GM12892 (cell line): Measurements from ENCODE around the gene OR1D5.

Source experiments
- POLR2A ChIP-seq: IDR thresholded peaks from 2 replicates; pipeline ENCODE4 v1.6.1; 2011; ENCODE audit warnings: low read depth, low read length, control low read depth
- POLR2AphosphoS5 ChIP-seq: IDR thresholded peaks from 2 replicates; pipeline ENCODE4 v1.6.1; 2011; ENCODE audit warnings: low read depth, low read length, control low read depth
- TAF1 ChIP-seq: IDR thresholded peaks from 2 replicates; pipeline ENCODE4 v1.6.1; 2011; ENCODE audit warnings: low read depth, mild to moderate bottlenecking, control low read depth, low read length, borderline replicate concordance

DNA sequence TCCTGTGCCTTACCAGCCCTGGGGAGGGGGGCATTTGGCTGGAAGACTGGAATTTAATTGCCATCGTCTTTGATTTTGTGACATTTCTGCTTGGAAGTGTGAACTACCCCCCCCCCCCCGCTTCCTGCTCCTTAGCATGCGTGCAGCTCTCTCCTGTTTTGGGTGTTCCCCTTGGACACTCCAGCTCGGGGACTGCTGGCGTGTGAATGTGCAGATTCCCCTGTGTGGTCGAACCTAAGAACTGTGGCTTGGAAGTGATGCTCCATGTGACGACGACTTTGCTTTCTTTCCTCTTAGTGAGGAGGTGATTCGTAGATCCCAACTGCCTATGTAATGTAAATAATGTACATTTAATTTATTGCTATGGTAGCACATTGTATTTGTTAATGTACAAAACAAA lies 26.1 kb downstream of the OR1D5 start:
- TF ChIP-seq POLR2A (no peak), TAF1 (no peak), POLR2AphosphoS5 (no peak)
